ENCODE measurements around the gene RIMBP3C. TPM values are rescaled to one million over a fixed set of nuclear protein-coding genes. Genes with fewer than 3 reads are reported as not detected.
A peak's percentile ranks its signal among the peaks of the same experiment; 100 is the strongest.

RIMBP3C gene
- total RNA-seq, 4 donors from 2014 or later = 0.04 TPM; not detected in 3

- H3K9me3 ChIP-seq = no peaks in the 10 kb centered on the region
- intact Hi-C loops (cut with DNase I; ENCODE audit: low total_unique reads) = no loop called here
- ATAC-seq (no peak), DNase-seq (no peak)
- TF ChIP-seq CTCF (IDR thresholded peaks at IDR 0.05 in 4 of 5, conservative IDR thresholded peaks at IDR 0.05 in 1 of 5) (no peak), POLR2A (IDR thresholded peaks at IDR 0.05) (no peak)
- no peak overlapping the region for H3K4me3 ChIP-seq
- peaks cover 40 to 43% of the 10 kb centered on the region in 2 donors for H3K4me1 ChIP-seq
- H3K27me3 ChIP-seq = no peaks in the 10 kb centered on the region
- H3K27ac ChIP-seq = no peak overlapping the region
- in situ Hi-C loops (cut with MboI; ENCODE audit: low sequenced_read_pairs in 4 of 4) = no loop called here
- peaks cover 0 to 31% of the 10 kb centered on the region in 2 donors for H3K36me3 ChIP-seq
Measured at GRCh38 chr22:21594865-21595452, 43.7 kb upstream of the RIMBP3C start.

- ATAC-seq (peak in 1 of 2 donors; percentile 36), DNase-seq (no peak)
- Histone ChIP-seq H3K27ac (no peak overlapping the region), H3K36me3 (peaks cover 0 to 31% of the 10 kb centered on the region in 2 donors), H3K4me1 (peaks cover 42 to 43% of the 10 kb centered on the region in 2 donors), H3K9me3 (no peaks in the 10 kb centered on the region), H3K27me3 (no peaks in the 10 kb centered on the region), H3K4me3 (no peak overlapping the region)
- in situ Hi-C loops (cut with MboI; ENCODE audit: low sequenced_read_pairs in 4 of 4) (no loop called here), intact Hi-C loops (cut with DNase I; ENCODE audit: low total_unique reads) (no loop called here)
- TF ChIP-seq CTCF (IDR thresholded peaks at IDR 0.05 in 4 of 5, conservative IDR thresholded peaks at IDR 0.05 in 1 of 5) (no peak), POLR2A (IDR thresholded peaks at IDR 0.05) (no peak)
Measured at GRCh38 chr22:21593406-21594232, 42.4 kb upstream of the RIMBP3C start.

GRCh38 chr22:21592422-21592821 lies 41.2 kb upstream of the RIMBP3C start:
- Histone ChIP-seq H3K36me3 (peaks cover 0 to 31% of the 10 kb centered on the region in 2 donors), H3K27me3 (no peaks in the 10 kb centered on the region), H3K9me3 (no peaks in the 10 kb centered on the region), H3K27ac (no peak overlapping the region), H3K4me3 (no peak overlapping the region), H3K4me1 (peaks cover 43 to 48% of the 10 kb centered on the region in 2 donors)
- intact Hi-C loops (cut with DNase I; ENCODE audit: low total_unique reads) (no loop called here), in situ Hi-C loops (cut with MboI; ENCODE audit: low sequenced_read_pairs in 4 of 4) (no loop called here)
- TF ChIP-seq POLR2A (IDR thresholded peaks at IDR 0.05) (no peak), CTCF (IDR thresholded peaks at IDR 0.05 in 4 of 5, conservative IDR thresholded peaks at IDR 0.05 in 1 of 5) (no peak)
- DNase-seq = no peak
- no peak for ATAC-seq

- DNase-seq (peak; percentile 10 to 62), ATAC-seq (peak; percentile 58 to 91)
- Histone ChIP-seq H3K9me3 (no peaks in the 10 kb centered on the region), H3K4me3 (no peak overlapping the region), H3K4me1 (peaks cover 43 to 53% of the 10 kb centered on the region in 2 donors), H3K36me3 (peaks cover 0 to 31% of the 10 kb centered on the region in 2 donors), H3K27ac (no peak overlapping the region), H3K27me3 (no peaks in the 10 kb centered on the region)
- intact Hi-C loops (cut with DNase I; ENCODE audit: low total_unique reads) (no loop called here), in situ Hi-C loops (cut with MboI; ENCODE audit: low sequenced_read_pairs in 4 of 4) (no loop called here)
- TF ChIP-seq CTCF (IDR thresholded peaks at IDR 0.05 in 4 of 5, conservative IDR thresholded peaks at IDR 0.05 in 1 of 5) (no peak), POLR2A (IDR thresholded peaks at IDR 0.05) (no peak)
Measured at GRCh38 chr22:21591695-21592094, 40.4 kb upstream of the RIMBP3C start.

Data from gastrocnemius medialis (tissue), 4 donors.